Testis (tissue), 3 donors: Measurements from ENCODE around the gene PLCB3. TPM values are rescaled to one million over a fixed set of nuclear protein-coding genes. Genes with fewer than 3 reads are reported as not detected.

Source experiments
- DNase-seq: peaks from one replicate; pipeline ENCODE4 v3.0.0-alpha.2; 2019
- H3K27ac ChIP-seq, 2 donors: fragments of 200-600 bp; sonication (generic); one replicate each; pipeline ENCODE4 v1.5.1; 2019
- H3K27me3 ChIP-seq: fragments of 200-600 bp; sonication (generic); one replicate; pipeline ENCODE4 v1.5.1; 2019
- H3K36me3 ChIP-seq: fragments of 200-600 bp; sonication (generic); one replicate; pipeline ENCODE4 v1.5.1; 2017; ENCODE audit warnings: low read depth; ENCODE audit errors: missing control alignments
- H3K4me1 ChIP-seq: fragments of 200-600 bp; sonication (generic); one replicate; pipeline ENCODE4 v1.5.1; 2019
- H3K4me3 ChIP-seq, 2 donors: fragments of 200-600 bp; sonication (generic); one replicate each; pipeline ENCODE4 v1.5.1; 2017 to 2019
- H3K9me3 ChIP-seq: fragments of 200-600 bp; sonication (generic); one replicate; pipeline ENCODE4 v1.5.1; 2017
- POLR2A ChIP-seq: fragments of 450-650 bp; IDR thresholded peaks from one replicate; pipeline ENCODE4 v1.6.1; 2017; ENCODE audit warnings: antibody characterized with exemption, mild to moderate bottlenecking, moderate library complexity
- WGBS, 2 donors: methylation state at CpG; one replicate each; pipeline ENCODE4 v1.1.5; 2018; 5-methylcytosine and 5-hydroxymethylcytosine counted together
- intact Hi-C: fragments of 100-400 bp; cut with DNase I; formaldehyde crosslinking; loops from one replicate; pipeline ENCODE4 v1.15.1; 2023; ENCODE audit warnings: low total_unique reads
- polyA plus RNA-seq: library from polyadenylated mRNA; stranded (reverse); fragments of 350-450 nt; fragmentation: Illumina TruSeq; extraction: RNeasy Lipid Tissue Mini Kit (QIAGEN cat#74804); gene quantifications from one replicate; pipeline ENCODE4 v1.2.3, GENCODE V29; 2014; ENCODE audit warnings: low read depth, low replicate concordance; ENCODE audit not compliant: insufficient read depth
- total RNA-seq, 2 donors: library from RNA; depleted of rRNA; stranded (reverse); fragments of >200 nt; gene quantifications; one replicate each; pipeline ENCODE4 v1.2.3, GENCODE V29; 2016
- TF ChIP-seq, protein P1 (sequence below), 3 experiments: fragments of 450-650 bp in 2 of 3; fragments of 200-600 bp in 1 of 3; sonication (generic) in 1 of 3; IDR thresholded peaks; one replicate each; pipeline ENCODE4 v1.5.1; 2016 to 2019; ENCODE audit warnings: antibody characterized with exemption in 3 of 3, mild to moderate bottlenecking in 2 of 3, moderate library complexity in 1 of 3

PLCB3 gene
- total and polyA plus RNA-seq, 3 donors from 2014 or later: 14.2 to 45.4 (median 29.6) TPM

DNA sequence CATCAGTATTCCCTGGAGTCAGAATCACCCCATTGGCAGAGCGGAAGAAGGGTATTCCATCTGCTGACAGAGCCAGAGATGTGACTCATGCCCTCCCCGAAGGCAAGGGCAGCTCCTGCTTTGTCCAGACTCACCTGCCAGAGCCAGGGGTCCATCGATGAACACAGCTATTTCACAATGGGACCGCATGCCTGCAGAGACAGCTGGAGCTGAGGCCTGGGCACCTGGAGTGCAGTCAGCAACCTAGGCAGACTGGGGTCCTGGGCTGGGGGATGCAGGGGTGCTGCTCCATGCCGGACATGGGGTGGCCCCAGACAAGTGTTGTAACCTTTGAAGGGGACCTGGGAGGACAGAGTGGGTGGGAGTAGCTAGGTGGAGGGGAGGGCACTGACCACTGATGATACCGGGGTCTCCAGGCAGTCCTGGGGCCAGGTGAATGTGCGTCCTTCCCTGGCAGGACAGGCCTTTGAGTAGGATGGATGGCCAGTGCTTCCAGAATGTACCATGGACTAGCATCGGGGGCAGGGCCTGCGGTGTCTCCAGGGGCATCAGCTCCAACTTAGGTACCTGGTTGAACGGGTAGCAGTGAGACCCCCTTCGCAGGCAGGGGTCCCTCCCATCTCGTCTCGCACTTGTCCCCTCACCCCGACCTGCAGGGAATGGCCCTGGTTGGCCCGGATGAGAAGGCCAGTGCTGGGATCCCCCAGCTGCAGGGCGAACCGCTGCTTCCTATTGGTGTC, 27.0 kb upstream of the PLCB3 start:
- intact Hi-C loops: no loop called here
- TF ChIP-seq, protein P1, sequence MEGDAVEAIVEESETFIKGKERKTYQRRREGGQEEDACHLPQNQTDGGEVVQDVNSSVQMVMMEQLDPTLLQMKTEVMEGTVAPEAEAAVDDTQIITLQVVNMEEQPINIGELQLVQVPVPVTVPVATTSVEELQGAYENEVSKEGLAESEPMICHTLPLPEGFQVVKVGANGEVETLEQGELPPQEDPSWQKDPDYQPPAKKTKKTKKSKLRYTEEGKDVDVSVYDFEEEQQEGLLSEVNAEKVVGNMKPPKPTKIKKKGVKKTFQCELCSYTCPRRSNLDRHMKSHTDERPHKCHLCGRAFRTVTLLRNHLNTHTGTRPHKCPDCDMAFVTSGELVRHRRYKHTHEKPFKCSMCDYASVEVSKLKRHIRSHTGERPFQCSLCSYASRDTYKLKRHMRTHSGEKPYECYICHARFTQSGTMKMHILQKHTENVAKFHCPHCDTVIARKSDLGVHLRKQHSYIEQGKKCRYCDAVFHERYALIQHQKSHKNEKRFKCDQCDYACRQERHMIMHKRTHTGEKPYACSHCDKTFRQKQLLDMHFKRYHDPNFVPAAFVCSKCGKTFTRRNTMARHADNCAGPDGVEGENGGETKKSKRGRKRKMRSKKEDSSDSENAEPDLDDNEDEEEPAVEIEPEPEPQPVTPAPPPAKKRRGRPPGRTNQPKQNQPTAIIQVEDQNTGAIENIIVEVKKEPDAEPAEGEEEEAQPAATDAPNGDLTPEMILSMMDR (IDR thresholded peaks at IDR 0.05): no peak
- no peak for TF ChIP-seq POLR2A
- Histone ChIP-seq H3K9me3 (no peaks in the 10 kb centered on the region), H3K36me3 (no peaks in the 10 kb centered on the region), H3K4me3 (no peak overlapping the region), H3K4me1 (peaks cover 32% of the 10 kb centered on the region), H3K27ac (no peak overlapping the region), H3K27me3 (no peaks in the 10 kb centered on the region)
- DNase-seq: no peak
- 80 to 91% methylated on average over 8 to 17 of the region's 17 CpGs for WGBS, 2 donors

GRCh38 chr11:64224891-64225607, 26.3 kb upstream of the PLCB3 start:
- Histone ChIP-seq H3K27me3 (no peaks in the 10 kb centered on the region), H3K4me1 (peaks cover 38% of the 10 kb centered on the region), H3K27ac (peak overlapping the region; percentile 72 to 84), H3K4me3 (peak overlapping the region; percentile 74 to 75), H3K36me3 (no peaks in the 10 kb centered on the region), H3K9me3 (no peaks in the 10 kb centered on the region)
- intact Hi-C loops: no loop called here
- no peak for TF ChIP-seq POLR2A
- TF ChIP-seq, protein P1 (IDR thresholded peaks at IDR 0.05): no peak
- WGBS, 2 donors: 50 to 58% methylated on average over 4 to 22 of the region's 22 CpGs
- no peak for DNase-seq

DNA sequence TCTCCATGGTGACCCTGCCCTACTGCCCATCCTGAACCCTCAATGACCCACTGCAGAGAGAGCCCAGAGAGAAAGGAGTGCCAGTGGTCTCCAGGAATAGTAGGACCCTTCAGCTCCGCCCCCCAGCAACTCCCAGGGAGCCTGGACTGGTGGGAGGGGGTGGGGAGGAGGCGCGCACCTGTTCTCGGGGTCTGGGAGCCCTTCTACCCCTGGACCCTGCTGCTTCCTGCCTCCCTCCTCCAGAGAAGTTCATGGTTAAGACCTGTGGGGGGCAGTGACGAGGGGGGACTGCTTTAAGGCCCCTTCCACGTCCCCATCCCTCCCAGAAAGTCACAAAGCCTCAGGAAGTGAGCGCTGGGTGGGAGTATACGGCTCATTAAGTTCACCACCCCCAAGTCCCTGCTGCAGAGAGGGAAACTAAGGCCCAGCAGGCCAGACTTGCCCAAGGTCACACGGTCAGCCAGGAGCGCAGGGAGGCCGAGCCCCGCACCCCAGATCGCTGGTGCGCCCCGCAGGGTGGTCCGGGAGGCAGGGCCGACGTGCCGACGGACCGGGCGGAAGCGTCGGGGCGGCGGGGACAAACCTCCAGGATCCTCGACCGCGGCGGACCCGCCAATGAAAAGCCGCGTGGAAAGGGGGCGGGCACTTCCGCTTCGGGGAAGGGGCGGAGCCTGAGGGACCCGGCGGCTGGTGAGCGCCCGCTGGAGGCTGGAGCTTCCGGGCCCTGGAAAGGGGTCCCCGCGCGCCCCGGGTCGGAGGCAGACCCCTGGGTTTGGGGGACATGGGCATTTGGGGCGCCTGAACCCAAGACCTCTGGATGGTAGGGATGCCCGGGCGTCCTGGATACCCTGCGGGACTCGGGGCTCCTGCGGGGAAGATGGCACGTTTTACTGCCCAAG, 25.5 kb upstream of the PLCB3 start, which contains the start of the genes NUDT22 and TRPT1:
Gene NUDT22, plus strand, starts transcription at position 667 of the 899 bp plus-strand sequence. CDS start 379 bp downstream, outside the sequence.
Gene TRPT1, minus strand, starts transcription at position 579 of the 899 bp plus-strand sequence. Its CDS starts 326 bp downstream, at position 253.
- TF ChIP-seq POLR2A: no peak
- TF ChIP-seq, protein P1 (IDR thresholded peaks at IDR 0.05): peak in 1 of 3 experiments; percentile 1
- intact Hi-C loops: no loop called here
- peaks cover 39% of the 10 kb centered on the region for H3K4me1 ChIP-seq
- H3K4me3 ChIP-seq: peak within 1 kb of the TSS; percentile 74 to 75
- H3K27me3 ChIP-seq: no peaks in the 10 kb centered on the region
- no peaks in the 10 kb centered on the region for H3K36me3 ChIP-seq
- H3K9me3 ChIP-seq: no peaks in the 10 kb centered on the region
- 0 to 1% methylated on average over 25 to 53 of the region's 54 CpGs for WGBS, 2 donors
- peak; percentile 92 for DNase-seq
- peak within 1 kb of the TSS; percentile 72 to 84 for H3K27ac ChIP-seq

- Histone ChIP-seq H3K4me3 (peak overlapping the region; percentile 74 to 75), H3K9me3 (no peaks in the 10 kb centered on the region), H3K36me3 (no peaks in the 10 kb centered on the region), H3K27me3 (no peaks in the 10 kb centered on the region), H3K4me1 (peaks cover 42% of the 10 kb centered on the region), H3K27ac (peak overlapping the region; percentile 72 to 84)
- intact Hi-C loops: no loop called here
- TF ChIP-seq, protein P1 (IDR thresholded peaks at IDR 0.05): no peak
- TF ChIP-seq POLR2A: no peak
- peak; percentile 48 for DNase-seq
- WGBS, 2 donors: 7% methylated on average over 26 of the region's 26 CpGs; no CpG with 5 or more reads in 1 of the 2 donors
These were observed 24.8 kb upstream of the PLCB3 start for GRCh38 chr11:64226507-64227051.
